WTC11 (cell line): ENCODE data around the gene FREY1. TPM values are rescaled to one million over a fixed set of nuclear protein-coding genes. Genes with fewer than 3 reads are reported as not detected.

Experiments
- ATAC-seq: fragments of 200-7000 bp; cut with Tn5 transposase; 2 replicates; pipeline ENCODE4 v1.10.0; 2021; ENCODE audit warnings: mild to moderate bottlenecking, moderate library complexity
- CTCF ChIA-PET: fragments of 300-600 bp; sonication (Branson Sonifier 250); formaldehyde crosslinking; loops from one replicate; lab custom pipeline; 2021; ENCODE audit warnings: antibody characterized with exemption; lab: Charles Lee
- POLR2A ChIA-PET: fragments of 350-600 bp; sonication (Branson Sonifier 250); formaldehyde crosslinking; loops from one replicate; lab custom pipeline; 2021; ENCODE audit warnings: antibody characterized with exemption; lab: Charles Lee
- DNase-seq: peaks from one replicate; pipeline ENCODE4 v3.0.0; 2021; ENCODE audit warnings: low spot score
- H3K27ac Mint-ChIP-seq: 2 replicates; pipeline ENCODE4 v1.8.0; 2021; ENCODE audit warnings: mixed read lengths
- H3K27me3 Mint-ChIP-seq: 2 replicates; pipeline ENCODE4 v1.8.0; 2021; ENCODE audit warnings: low read depth, mild to moderate bottlenecking, moderate library complexity, mixed read lengths
- H3K36me3 Mint-ChIP-seq: 2 replicates; pipeline ENCODE4 v1.8.0; 2021; ENCODE audit warnings: mixed read lengths
- H3K4me1 Mint-ChIP-seq: 2 replicates; pipeline ENCODE4 v1.8.0; 2022; ENCODE audit warnings: mixed read lengths
- H3K4me3 Mint-ChIP-seq: 2 replicates; pipeline ENCODE4 v1.8.0; 2021; ENCODE audit warnings: mild to moderate bottlenecking, moderate library complexity, mixed read lengths
- H3K9me3 Mint-ChIP-seq: 2 replicates; pipeline ENCODE4 v1.8.0; 2021; ENCODE audit warnings: mixed read lengths
- ATF3 ChIP-seq: sonication (generic); formaldehyde crosslinking; conservative IDR thresholded peaks from 2 replicates; pipeline ENCODE4 v1.8.1; 2022; ENCODE audit warnings: mild to moderate bottlenecking, missing genetic modification reagents
- CDX4 ChIP-seq: fragments of 250-450 bp; sonication (Bioruptor Pico); IDR thresholded peaks from 2 replicates; pipeline ENCODE4 v1.9.0; 2021; ENCODE audit warnings: moderate library complexity, mild to moderate bottlenecking, inconsistent platforms, borderline replicate concordance
- ESRRA ChIP-seq: sonication (generic); formaldehyde crosslinking; IDR thresholded peaks from 2 replicates; pipeline ENCODE4 v1.8.1; 2022; ENCODE audit warnings: mild to moderate bottlenecking, missing genetic modification reagents, borderline replicate concordance
- ETV6 ChIP-seq: sonication (generic); formaldehyde crosslinking; IDR thresholded peaks from 2 replicates; pipeline ENCODE4 v1.8.1; 2022; ENCODE audit warnings: mild to moderate bottlenecking, missing genetic modification reagents
- FOXK1 ChIP-seq: sonication (generic); formaldehyde crosslinking; IDR thresholded peaks from 2 replicates; pipeline ENCODE4 v1.8.0; 2022; ENCODE audit warnings: mild to moderate bottlenecking, moderate library complexity, missing genetic modification reagents
- IRF2 ChIP-seq: sonication (generic); formaldehyde crosslinking; IDR thresholded peaks from 2 replicates; pipeline ENCODE4 v1.8.0; 2022; ENCODE audit warnings: low read depth, missing genetic modification reagents, borderline replicate concordance
- JUN ChIP-seq: sonication (generic); formaldehyde crosslinking; IDR thresholded peaks from 2 replicates; pipeline ENCODE4 v1.8.0; 2023; ENCODE audit warnings: mild to moderate bottlenecking, missing genetic modification reagents
- NFE2L1 ChIP-seq: sonication (generic); formaldehyde crosslinking; IDR thresholded peaks from 2 replicates; pipeline ENCODE4 v1.8.1; 2023; ENCODE audit warnings: missing genetic modification reagents
- NR1H2 ChIP-seq: sonication (generic); formaldehyde crosslinking; IDR thresholded peaks from 2 replicates; pipeline ENCODE4 v1.9.0; 2021; ENCODE audit warnings: mild to moderate bottlenecking, moderate library complexity, missing genetic modification reagents
- NR3C1 ChIP-seq: sonication (generic); formaldehyde crosslinking; conservative IDR thresholded peaks from 2 replicates; pipeline ENCODE4 v1.8.1; 2023; ENCODE audit warnings: low read depth, mild to moderate bottlenecking, missing genetic modification reagents
- SMAD3 ChIP-seq: sonication (generic); formaldehyde crosslinking; IDR thresholded peaks from 2 replicates; pipeline ENCODE4 v1.8.0; 2022; ENCODE audit warnings: missing genetic modification reagents, mild to moderate bottlenecking, borderline replicate concordance
- TCF7 ChIP-seq: sonication (generic); formaldehyde crosslinking; IDR thresholded peaks from 2 replicates; pipeline ENCODE4 v1.8.0; 2022; ENCODE audit warnings: mild to moderate bottlenecking, low read depth, missing genetic modification reagents, moderate library complexity
- ZNF263 ChIP-seq: sonication (generic); formaldehyde crosslinking; IDR thresholded peaks from 2 replicates; pipeline ENCODE4 v1.8.1; 2022; ENCODE audit warnings: low read depth, mild to moderate bottlenecking, moderate library complexity, missing genetic modification reagents
- ZNF425 ChIP-seq: fragments of 250-450 bp; sonication (Bioruptor Pico); conservative IDR thresholded peaks from 2 replicates; pipeline ENCODE4 v1.9.0; 2021; ENCODE audit warnings: mild to moderate bottlenecking
- ZNF671 ChIP-seq: fragments of 250-450 bp; sonication (Bioruptor Pico); IDR thresholded peaks from 2 replicates; pipeline ENCODE4 v1.8.0; 2021; ENCODE audit warnings: mild to moderate bottlenecking
- total RNA-seq: library from RNA; stranded (reverse); gene quantifications from 3 replicates; pipeline ENCODE4 v1.2.3, GENCODE V29; 2021
- TF ChIP-seq, protein P1 (sequence below): sonication (generic); formaldehyde crosslinking; IDR thresholded peaks from 2 replicates; pipeline ENCODE4 v1.8.0; 2023; ENCODE audit warnings: missing genetic modification reagents, mild to moderate bottlenecking, borderline replicate concordance
- TF ChIP-seq, protein P2 (sequence below): fragments of 250-450 bp; sonication (Bioruptor Pico); IDR thresholded peaks from 2 replicates; pipeline ENCODE4 v1.8.0; 2021; ENCODE audit warnings: mild to moderate bottlenecking
- TF ChIP-seq, protein P3 (sequence below): fragments of 250-450 bp; sonication (Bioruptor Pico); IDR thresholded peaks from 2 replicates; pipeline ENCODE4 v2.1.2; 2022; ENCODE audit warnings: mild to moderate bottlenecking, moderate library complexity
- TF ChIP-seq, protein P4 (sequence below): sonication (generic); formaldehyde crosslinking; IDR thresholded peaks from 2 replicates; pipeline ENCODE4 v1.8.0; 2022; ENCODE audit warnings: mild to moderate bottlenecking, missing genetic modification reagents

Gene FREY1
- total RNA-seq, 1 experiment from 2014 or later, result 2.1 TPM

GRCh38 chr11:45928535-45929215 is 21.6 kb upstream of the FREY1 start:
- DNase-seq (no peak), ATAC-seq (no peak)
- no peak overlapping the region for H3K4me3 Mint-ChIP-seq
- H3K4me1 Mint-ChIP-seq, result peaks cover 8% of the 10 kb centered on the region
- no peaks in the 10 kb centered on the region for H3K9me3 Mint-ChIP-seq
- no peaks in the 10 kb centered on the region for H3K27me3 Mint-ChIP-seq
- ChIA-PET CTCF (interaction anchor here (0.8 to 2.5 kb wide), 2 partner anchors 56 to 78 kb away, joined by 6 to 15 read pairs; no protein-coding TSS in a partner anchor), POLR2A (no interaction called here)
- H3K36me3 Mint-ChIP-seq, result peaks cover 33% of the 10 kb centered on the region
- no peak overlapping the region; the same call in 1 of the 2 replicates for H3K27ac Mint-ChIP-seq
- TF ChIP-seq, protein P1, sequence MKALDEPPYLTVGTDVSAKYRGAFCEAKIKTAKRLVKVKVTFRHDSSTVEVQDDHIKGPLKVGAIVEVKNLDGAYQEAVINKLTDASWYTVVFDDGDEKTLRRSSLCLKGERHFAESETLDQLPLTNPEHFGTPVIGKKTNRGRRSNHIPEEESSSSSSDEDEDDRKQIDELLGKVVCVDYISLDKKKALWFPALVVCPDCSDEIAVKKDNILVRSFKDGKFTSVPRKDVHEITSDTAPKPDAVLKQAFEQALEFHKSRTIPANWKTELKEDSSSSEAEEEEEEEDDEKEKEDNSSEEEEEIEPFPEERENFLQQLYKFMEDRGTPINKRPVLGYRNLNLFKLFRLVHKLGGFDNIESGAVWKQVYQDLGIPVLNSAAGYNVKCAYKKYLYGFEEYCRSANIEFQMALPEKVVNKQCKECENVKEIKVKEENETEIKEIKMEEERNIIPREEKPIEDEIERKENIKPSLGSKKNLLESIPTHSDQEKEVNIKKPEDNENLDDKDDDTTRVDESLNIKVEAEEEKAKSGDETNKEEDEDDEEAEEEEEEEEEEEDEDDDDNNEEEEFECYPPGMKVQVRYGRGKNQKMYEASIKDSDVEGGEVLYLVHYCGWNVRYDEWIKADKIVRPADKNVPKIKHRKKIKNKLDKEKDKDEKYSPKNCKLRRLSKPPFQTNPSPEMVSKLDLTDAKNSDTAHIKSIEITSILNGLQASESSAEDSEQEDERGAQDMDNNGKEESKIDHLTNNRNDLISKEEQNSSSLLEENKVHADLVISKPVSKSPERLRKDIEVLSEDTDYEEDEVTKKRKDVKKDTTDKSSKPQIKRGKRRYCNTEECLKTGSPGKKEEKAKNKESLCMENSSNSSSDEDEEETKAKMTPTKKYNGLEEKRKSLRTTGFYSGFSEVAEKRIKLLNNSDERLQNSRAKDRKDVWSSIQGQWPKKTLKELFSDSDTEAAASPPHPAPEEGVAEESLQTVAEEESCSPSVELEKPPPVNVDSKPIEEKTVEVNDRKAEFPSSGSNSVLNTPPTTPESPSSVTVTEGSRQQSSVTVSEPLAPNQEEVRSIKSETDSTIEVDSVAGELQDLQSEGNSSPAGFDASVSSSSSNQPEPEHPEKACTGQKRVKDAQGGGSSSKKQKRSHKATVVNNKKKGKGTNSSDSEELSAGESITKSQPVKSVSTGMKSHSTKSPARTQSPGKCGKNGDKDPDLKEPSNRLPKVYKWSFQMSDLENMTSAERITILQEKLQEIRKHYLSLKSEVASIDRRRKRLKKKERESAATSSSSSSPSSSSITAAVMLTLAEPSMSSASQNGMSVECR (CRISPR knock-in tag), result no peak
- TF ChIP-seq ZNF671 (no peak), SMAD3 (CRISPR knock-in tag) (no peak), ZNF263 (no peak), JUN (CRISPR knock-in tag) (no peak), IRF2 (CRISPR knock-in tag) (no peak), FOXK1 (CRISPR knock-in tag) (no peak), NR3C1 (CRISPR knock-in tag) (no peak), ESRRA (CRISPR knock-in tag) (no peak), CDX4 (CRISPR knock-in tag) (no peak), TCF7 (no peak), ZNF425 (no peak), ATF3 (CRISPR knock-in tag) (no peak), NFE2L1 (no peak), NR1H2 (CRISPR knock-in tag) (no peak), ETV6 (CRISPR knock-in tag) (no peak)
- TF ChIP-seq, protein P2, sequence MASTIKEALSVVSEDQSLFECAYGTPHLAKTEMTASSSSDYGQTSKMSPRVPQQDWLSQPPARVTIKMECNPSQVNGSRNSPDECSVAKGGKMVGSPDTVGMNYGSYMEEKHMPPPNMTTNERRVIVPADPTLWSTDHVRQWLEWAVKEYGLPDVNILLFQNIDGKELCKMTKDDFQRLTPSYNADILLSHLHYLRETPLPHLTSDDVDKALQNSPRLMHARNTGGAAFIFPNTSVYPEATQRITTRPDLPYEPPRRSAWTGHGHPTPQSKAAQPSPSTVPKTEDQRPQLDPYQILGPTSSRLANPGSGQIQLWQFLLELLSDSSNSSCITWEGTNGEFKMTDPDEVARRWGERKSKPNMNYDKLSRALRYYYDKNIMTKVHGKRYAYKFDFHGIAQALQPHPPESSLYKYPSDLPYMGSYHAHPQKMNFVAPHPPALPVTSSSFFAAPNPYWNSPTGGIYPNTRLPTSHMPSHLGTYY (CRISPR knock-in tag), result no peak
- TF ChIP-seq, protein P3, sequence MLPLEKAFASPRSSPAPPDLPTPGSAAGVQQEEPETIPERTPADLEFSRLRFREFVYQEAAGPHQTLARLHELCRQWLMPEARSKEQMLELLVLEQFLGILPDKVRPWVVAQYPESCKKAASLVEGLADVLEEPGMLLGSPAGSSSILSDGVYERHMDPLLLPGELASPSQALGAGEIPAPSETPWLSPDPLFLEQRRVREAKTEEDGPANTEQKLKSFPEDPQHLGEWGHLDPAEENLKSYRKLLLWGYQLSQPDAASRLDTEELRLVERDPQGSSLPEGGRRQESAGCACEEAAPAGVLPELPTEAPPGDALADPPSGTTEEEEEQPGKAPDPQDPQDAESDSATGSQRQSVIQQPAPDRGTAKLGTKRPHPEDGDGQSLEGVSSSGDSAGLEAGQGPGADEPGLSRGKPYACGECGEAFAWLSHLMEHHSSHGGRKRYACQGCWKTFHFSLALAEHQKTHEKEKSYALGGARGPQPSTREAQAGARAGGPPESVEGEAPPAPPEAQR, result no peak
- TF ChIP-seq, protein P4, sequence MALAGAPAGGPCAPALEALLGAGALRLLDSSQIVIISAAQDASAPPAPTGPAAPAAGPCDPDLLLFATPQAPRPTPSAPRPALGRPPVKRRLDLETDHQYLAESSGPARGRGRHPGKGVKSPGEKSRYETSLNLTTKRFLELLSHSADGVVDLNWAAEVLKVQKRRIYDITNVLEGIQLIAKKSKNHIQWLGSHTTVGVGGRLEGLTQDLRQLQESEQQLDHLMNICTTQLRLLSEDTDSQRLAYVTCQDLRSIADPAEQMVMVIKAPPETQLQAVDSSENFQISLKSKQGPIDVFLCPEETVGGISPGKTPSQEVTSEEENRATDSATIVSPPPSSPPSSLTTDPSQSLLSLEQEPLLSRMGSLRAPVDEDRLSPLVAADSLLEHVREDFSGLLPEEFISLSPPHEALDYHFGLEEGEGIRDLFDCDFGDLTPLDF (CRISPR knock-in tag), result no peak
- TF ChIP-seq, all 79 proteins: peak for 0
